Measurements from ENCODE around the gene GTF2E1. TPM values are rescaled to one million over a fixed set of nuclear protein-coding genes. Genes with fewer than 3 reads are reported as not detected.

GTF2E1 gene
- total RNA-seq, 1 donor from 2014 or later: 78.2 TPM

GRCh38 chr3:120823156-120823555 lies 80.6 kb downstream of the GTF2E1 start:
- no peak overlapping the region for H3K4me3 ChIP-seq
- H3K4me2 ChIP-seq: no peak overlapping the region
- H4K20me1 ChIP-seq (ENCODE audit: low read depth): no peaks in the 10 kb centered on the region
- no peaks in the 10 kb centered on the region for H3K4me1 ChIP-seq
- Mint-ChIP-seq H3K9me3 (no peaks in the 10 kb centered on the region), H3K27ac (no peak overlapping the region), H3K36me3 (no peaks in the 10 kb centered on the region), H3K27me3 (ENCODE audit: insufficient read depth, low read depth) (no peaks in the 10 kb centered on the region), H3K4me1 (no peaks in the 10 kb centered on the region), H3K4me3 (no peak overlapping the region)
- H3F3A ChIP-seq (ENCODE audit: low read depth): no peaks in the 10 kb centered on the region
- no peaks in the 10 kb centered on the region for H3K79me2 ChIP-seq (ENCODE audit: low read depth)
- H3K9me3 ChIP-seq (ENCODE audit: low read depth): no peaks in the 10 kb centered on the region
- no peak overlapping the region for H3K9ac ChIP-seq
- DNase-seq (ENCODE audit: low spot score): no peak
- H3K36me3 ChIP-seq: no peaks in the 10 kb centered on the region
- H3K27ac ChIP-seq: no peak overlapping the region
- H3K27me3 ChIP-seq: no peaks in the 10 kb centered on the region
- TF ChIP-seq EZH2phosphoT487 (IDR thresholded peaks at IDR 0.05): no peak
- TF ChIP-seq EZH2 (IDR thresholded peaks at IDR 0.05): no peak
- TF ChIP-seq, protein P1, sequence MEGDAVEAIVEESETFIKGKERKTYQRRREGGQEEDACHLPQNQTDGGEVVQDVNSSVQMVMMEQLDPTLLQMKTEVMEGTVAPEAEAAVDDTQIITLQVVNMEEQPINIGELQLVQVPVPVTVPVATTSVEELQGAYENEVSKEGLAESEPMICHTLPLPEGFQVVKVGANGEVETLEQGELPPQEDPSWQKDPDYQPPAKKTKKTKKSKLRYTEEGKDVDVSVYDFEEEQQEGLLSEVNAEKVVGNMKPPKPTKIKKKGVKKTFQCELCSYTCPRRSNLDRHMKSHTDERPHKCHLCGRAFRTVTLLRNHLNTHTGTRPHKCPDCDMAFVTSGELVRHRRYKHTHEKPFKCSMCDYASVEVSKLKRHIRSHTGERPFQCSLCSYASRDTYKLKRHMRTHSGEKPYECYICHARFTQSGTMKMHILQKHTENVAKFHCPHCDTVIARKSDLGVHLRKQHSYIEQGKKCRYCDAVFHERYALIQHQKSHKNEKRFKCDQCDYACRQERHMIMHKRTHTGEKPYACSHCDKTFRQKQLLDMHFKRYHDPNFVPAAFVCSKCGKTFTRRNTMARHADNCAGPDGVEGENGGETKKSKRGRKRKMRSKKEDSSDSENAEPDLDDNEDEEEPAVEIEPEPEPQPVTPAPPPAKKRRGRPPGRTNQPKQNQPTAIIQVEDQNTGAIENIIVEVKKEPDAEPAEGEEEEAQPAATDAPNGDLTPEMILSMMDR (IDR thresholded peaks at IDR 0.05): no peak
- no peak overlapping the region for H2AFZ ChIP-seq (replicated peaks)

DNA sequence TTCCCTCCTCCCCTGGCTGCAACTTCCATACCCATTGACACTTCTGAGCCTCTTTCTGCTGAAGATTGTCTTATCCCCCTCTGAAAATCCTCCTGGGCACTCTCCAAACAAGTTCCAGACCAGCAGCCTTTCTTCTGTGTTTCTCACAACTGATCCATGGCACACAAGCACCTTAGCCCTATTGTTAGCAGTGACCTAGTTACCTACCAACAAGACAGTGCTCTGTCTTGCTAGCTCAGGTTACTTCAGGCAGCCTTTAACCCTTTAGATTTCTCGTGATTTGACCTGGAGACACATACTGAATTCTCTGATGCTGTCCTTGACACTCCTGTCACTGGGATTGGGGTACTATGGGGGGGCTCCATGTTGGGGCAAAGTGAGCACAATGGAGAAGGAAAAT lies 82.1 kb downstream of the GTF2E1 start:
- H3K4me3 Mint-ChIP-seq: no peak overlapping the region
- Histone ChIP-seq H3K36me3 (no peaks in the 10 kb centered on the region), H4K20me1 (ENCODE audit: low read depth) (no peaks in the 10 kb centered on the region), H3K4me3 (no peak overlapping the region), H3K9ac (no peak overlapping the region), H3K9me3 (ENCODE audit: low read depth) (no peaks in the 10 kb centered on the region), H3K4me1 (no peaks in the 10 kb centered on the region), H3K79me2 (ENCODE audit: low read depth) (no peaks in the 10 kb centered on the region), H3K27ac (no peak overlapping the region), H2AFZ (replicated peaks) (no peak overlapping the region), H3K4me2 (no peak overlapping the region), H3F3A (ENCODE audit: low read depth) (no peaks in the 10 kb centered on the region), H3K27me3 (no peaks in the 10 kb centered on the region)
- H3K4me1 Mint-ChIP-seq: no peaks in the 10 kb centered on the region
- no peaks in the 10 kb centered on the region for H3K36me3 Mint-ChIP-seq
- no peaks in the 10 kb centered on the region for H3K9me3 Mint-ChIP-seq
- no peak for DNase-seq (ENCODE audit: low spot score)
- TF ChIP-seq EZH2phosphoT487 (IDR thresholded peaks at IDR 0.05): no peak
- no peak for TF ChIP-seq EZH2 (IDR thresholded peaks at IDR 0.05)
- TF ChIP-seq, protein P1 (IDR thresholded peaks at IDR 0.05): no peak
- no peak overlapping the region for H3K27ac Mint-ChIP-seq
- no peaks in the 10 kb centered on the region for H3K27me3 Mint-ChIP-seq (ENCODE audit: insufficient read depth, low read depth)

DNA sequence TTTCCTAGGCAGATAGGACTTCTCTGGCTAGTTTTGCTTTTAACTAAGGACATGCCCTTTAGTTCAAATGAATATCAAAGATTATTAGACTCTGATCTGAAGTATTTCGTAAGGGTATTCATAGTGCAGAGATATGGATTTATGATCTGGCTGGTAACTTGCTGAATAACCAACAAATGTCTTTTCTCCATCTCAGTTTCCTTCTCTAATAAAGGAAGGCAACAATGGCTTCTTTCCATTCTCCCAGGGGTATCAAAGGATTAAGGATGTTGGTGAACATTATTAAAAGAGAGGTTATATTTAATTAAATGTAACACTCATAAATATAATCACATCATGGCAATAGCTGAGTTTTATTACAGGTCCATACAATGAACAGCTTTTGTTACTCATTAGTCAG lies 86.3 kb downstream of the GTF2E1 start:
- Histone ChIP-seq H3K79me2 (ENCODE audit: low read depth) (no peaks in the 10 kb centered on the region), H3K4me1 (peaks cover 15% of the 10 kb centered on the region), H3K27ac (no peak overlapping the region), H2AFZ (replicated peaks) (no peak overlapping the region), H3K36me3 (no peaks in the 10 kb centered on the region), H3K9me3 (ENCODE audit: low read depth) (no peaks in the 10 kb centered on the region), H3K9ac (no peak overlapping the region), H4K20me1 (ENCODE audit: low read depth) (no peaks in the 10 kb centered on the region), H3F3A (ENCODE audit: low read depth) (no peaks in the 10 kb centered on the region), H3K4me3 (no peak overlapping the region), H3K4me2 (no peak overlapping the region), H3K27me3 (no peaks in the 10 kb centered on the region)
- Mint-ChIP-seq H3K27me3 (ENCODE audit: insufficient read depth, low read depth) (peaks cover 2% of the 10 kb centered on the region), H3K4me3 (no peak overlapping the region), H3K9me3 (no peaks in the 10 kb centered on the region), H3K4me1 (peaks cover 4% of the 10 kb centered on the region), H3K36me3 (no peaks in the 10 kb centered on the region), H3K27ac (no peak overlapping the region)
- no peak for TF ChIP-seq EZH2 (IDR thresholded peaks at IDR 0.05)
- no peak for TF ChIP-seq EZH2phosphoT487 (IDR thresholded peaks at IDR 0.05)
- TF ChIP-seq, protein P1 (IDR thresholded peaks at IDR 0.05): no peak
- DNase-seq (ENCODE audit: low spot score): no peak
